ACC112 (cell line): ENCODE measurements around the gene S1PR4.

Source experiments
- H2AFZ ChIP-seq: fragments of 200-600 bp; sonication (generic); one replicate; pipeline ENCODE4 v1.6.0; 2017; ENCODE audit warnings: antibody characterized with exemption, low read length; ENCODE audit not compliant: unreplicated experiment
- H3K27ac ChIP-seq: fragments of 200-600 bp; sonication (generic); 2 replicates; pipeline ENCODE4 v1.5.1; 2014; ENCODE audit warnings: low read depth, mild to moderate bottlenecking, antibody characterized with exemption, low read length, moderate library complexity
- H3K27me3 ChIP-seq: fragments of 200-600 bp; sonication (generic); 2 replicates; pipeline ENCODE4 v1.6.1; 2014; ENCODE audit warnings: mild to moderate bottlenecking, antibody characterized with exemption, low read length, moderate library complexity, mixed read lengths; ENCODE audit not compliant: insufficient read depth
- H3K36me3 ChIP-seq: fragments of 200-600 bp; sonication (generic); 2 replicates; pipeline ENCODE4 v1.6.1; 2016; ENCODE audit warnings: mild to moderate bottlenecking, antibody characterized with exemption, low read length, moderate library complexity, mixed read lengths; ENCODE audit not compliant: insufficient read depth
- H3K4me1 ChIP-seq: fragments of 200-600 bp; sonication (generic); one replicate; pipeline ENCODE4 v1.6.1; 2016; ENCODE audit warnings: low read length, mixed read lengths; ENCODE audit not compliant: insufficient read depth, unreplicated experiment, control insufficient read depth
- H3K4me3 ChIP-seq: fragments of 200-600 bp; sonication (generic); 2 replicates; pipeline ENCODE4 v1.5.1; 2014; ENCODE audit warnings: mild to moderate bottlenecking, low read depth, low read length
- H3K79me2 ChIP-seq: fragments of 200-600 bp; sonication (generic); one replicate; pipeline ENCODE4 v1.6.0; 2016; ENCODE audit warnings: low read length; ENCODE audit not compliant: control insufficient read depth, unreplicated experiment, insufficient read depth

The S1PR4 gene

GRCh38 chr19:3142292-3142670 is 36.3 kb upstream of the S1PR4 start:
- Histone ChIP-seq H3K79me2 (no peaks in the 10 kb centered on the region), H3K36me3 (no peaks in the 10 kb centered on the region), H3K27me3 (no peaks in the 10 kb centered on the region), H3K4me3 (peak overlapping the region; percentile 47), H3K27ac (peak overlapping the region; percentile 99), H3K4me1 (peaks cover 13% of the 10 kb centered on the region), H2AFZ (peak overlapping the region; percentile 30)

- H2AFZ ChIP-seq, result no peak overlapping the region
- H3K4me1 ChIP-seq, result peaks cover 13% of the 10 kb centered on the region
- no peaks in the 10 kb centered on the region for H3K36me3 ChIP-seq
- no peaks in the 10 kb centered on the region for H3K79me2 ChIP-seq
- no peaks in the 10 kb centered on the region for H3K27me3 ChIP-seq
- no peak overlapping the region for H3K4me3 ChIP-seq
- peak overlapping the region; percentile 99 for H3K27ac ChIP-seq
Measured at GRCh38 chr19:3142781-3143337, 35.7 kb upstream of the S1PR4 start.

GRCh38 chr19:3145909-3146676 is 32.5 kb upstream of the S1PR4 start:
- H3K4me1 ChIP-seq, result peaks cover 13% of the 10 kb centered on the region
- no peak overlapping the region for H2AFZ ChIP-seq
- H3K36me3 ChIP-seq, result no peaks in the 10 kb centered on the region
- H3K4me3 ChIP-seq, result no peak overlapping the region
- H3K27ac ChIP-seq, result no peak overlapping the region
- no peaks in the 10 kb centered on the region for H3K79me2 ChIP-seq
- no peaks in the 10 kb centered on the region for H3K27me3 ChIP-seq

GRCh38 chr19:3146677-3147100 is 31.9 kb upstream of the S1PR4 start:
- no peaks in the 10 kb centered on the region for H3K79me2 ChIP-seq
- no peak overlapping the region for H3K27ac ChIP-seq
- H3K4me3 ChIP-seq, result no peak overlapping the region
- H2AFZ ChIP-seq, result no peak overlapping the region
- H3K27me3 ChIP-seq, result no peaks in the 10 kb centered on the region
- peaks cover 10% of the 10 kb centered on the region for H3K4me1 ChIP-seq
- H3K36me3 ChIP-seq, result no peaks in the 10 kb centered on the region

- no peaks in the 10 kb centered on the region for H3K36me3 ChIP-seq
- no peak overlapping the region for H3K27ac ChIP-seq
- no peaks in the 10 kb centered on the region for H3K27me3 ChIP-seq
- no peak overlapping the region for H2AFZ ChIP-seq
- no peaks in the 10 kb centered on the region for H3K4me1 ChIP-seq
- H3K4me3 ChIP-seq, result no peak overlapping the region
- no peaks in the 10 kb centered on the region for H3K79me2 ChIP-seq
Measured at GRCh38 chr19:3148503-3148902, 30.1 kb upstream of the S1PR4 start.

- Histone ChIP-seq H2AFZ (no peak overlapping the region), H3K27ac (no peak overlapping the region)
Measured at GRCh38 chr19:3149089-3149488, 29.5 kb upstream of the S1PR4 start.

GRCh38 chr19:3149526-3150505 is 28.8 kb upstream of the S1PR4 start:
- Histone ChIP-seq H3K27me3 (no peaks in the 10 kb centered on the region), H3K4me3 (no peak overlapping the region), H3K4me1 (peaks cover 4% of the 10 kb centered on the region), H3K27ac (no peak overlapping the region), H3K79me2 (no peaks in the 10 kb centered on the region), H3K36me3 (no peaks in the 10 kb centered on the region), H2AFZ (no peak overlapping the region)

More at GRCh38 chr19:3149089-3149488, 29.5 kb upstream of the S1PR4 start:
- H3K36me3 ChIP-seq, result no peaks in the 10 kb centered on the region
- H3K4me3 ChIP-seq, result no peak overlapping the region
- H3K79me2 ChIP-seq, result no peaks in the 10 kb centered on the region
- no peaks in the 10 kb centered on the region for H3K4me1 ChIP-seq
- H3K27me3 ChIP-seq, result no peaks in the 10 kb centered on the region

GRCh38 chr19:3150739-3151329 is 27.7 kb upstream of the S1PR4 start:
- Histone ChIP-seq H2AFZ (no peak overlapping the region), H3K27me3 (no peaks in the 10 kb centered on the region), H3K36me3 (no peaks in the 10 kb centered on the region), H3K79me2 (no peaks in the 10 kb centered on the region), H3K4me1 (peaks cover 11% of the 10 kb centered on the region), H3K4me3 (no peak overlapping the region), H3K27ac (no peak overlapping the region)

GRCh38 chr19:3151563-3152418 is 26.8 kb upstream of the S1PR4 start:
- peaks cover 11% of the 10 kb centered on the region for H3K4me1 ChIP-seq
- no peak overlapping the region for H3K27ac ChIP-seq
- H3K36me3 ChIP-seq, result no peaks in the 10 kb centered on the region
- no peaks in the 10 kb centered on the region for H3K27me3 ChIP-seq
- no peaks in the 10 kb centered on the region for H3K79me2 ChIP-seq
- H2AFZ ChIP-seq, result no peak overlapping the region
- no peak overlapping the region for H3K4me3 ChIP-seq

- no peak overlapping the region for H3K27ac ChIP-seq
- peaks cover 11% of the 10 kb centered on the region for H3K4me1 ChIP-seq
- H3K4me3 ChIP-seq, result no peak overlapping the region
- H3K27me3 ChIP-seq, result no peaks in the 10 kb centered on the region
- no peaks in the 10 kb centered on the region for H3K36me3 ChIP-seq
- no peaks in the 10 kb centered on the region for H3K79me2 ChIP-seq
- no peak overlapping the region for H2AFZ ChIP-seq
Measured at GRCh38 chr19:3152419-3152780, 26.2 kb upstream of the S1PR4 start.
